GM20000 (cell line): ENCODE results near the gene FBXO28.
"Not testable (repeated sequence)": the region's sequence is repeated elsewhere in the genome, so short reads cannot be mapped to it uniquely, and the experiment has no call there.

Experiments
- DNase-seq: peaks from one replicate; pipeline ENCODE4 v3.0.0; 2012; ENCODE audit warnings: low spot score
- TF ChIP-seq, protein P1 (sequence below): IDR thresholded peaks from 2 replicates; pipeline ENCODE4 v1.5.1; 2012; ENCODE audit warnings: mild to moderate bottlenecking, control low read depth; ENCODE audit errors: extremely low read depth, missing control alignments

Gene FBXO28

DNA sequence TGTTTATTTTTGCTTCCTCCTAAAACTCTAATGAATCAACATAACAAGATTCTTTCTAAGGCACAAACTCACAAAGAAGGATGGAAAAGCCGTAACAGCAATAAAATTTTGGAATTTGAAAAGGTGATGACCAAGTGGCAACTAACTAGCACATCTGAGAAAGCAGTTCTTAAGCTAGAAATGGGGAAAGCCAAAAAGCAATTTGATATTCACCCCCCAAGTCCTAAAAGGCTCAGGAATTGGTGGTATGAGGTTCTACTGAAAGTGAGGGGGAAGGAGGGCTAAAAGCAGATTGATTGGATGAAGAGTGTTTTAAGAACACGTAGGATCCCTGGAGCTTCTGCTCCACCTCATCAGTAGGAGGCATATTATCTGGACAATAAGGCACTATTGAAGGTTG is 43.4 kb upstream of the FBXO28 start:
- DNase-seq, result no peak
- TF ChIP-seq, protein P1, sequence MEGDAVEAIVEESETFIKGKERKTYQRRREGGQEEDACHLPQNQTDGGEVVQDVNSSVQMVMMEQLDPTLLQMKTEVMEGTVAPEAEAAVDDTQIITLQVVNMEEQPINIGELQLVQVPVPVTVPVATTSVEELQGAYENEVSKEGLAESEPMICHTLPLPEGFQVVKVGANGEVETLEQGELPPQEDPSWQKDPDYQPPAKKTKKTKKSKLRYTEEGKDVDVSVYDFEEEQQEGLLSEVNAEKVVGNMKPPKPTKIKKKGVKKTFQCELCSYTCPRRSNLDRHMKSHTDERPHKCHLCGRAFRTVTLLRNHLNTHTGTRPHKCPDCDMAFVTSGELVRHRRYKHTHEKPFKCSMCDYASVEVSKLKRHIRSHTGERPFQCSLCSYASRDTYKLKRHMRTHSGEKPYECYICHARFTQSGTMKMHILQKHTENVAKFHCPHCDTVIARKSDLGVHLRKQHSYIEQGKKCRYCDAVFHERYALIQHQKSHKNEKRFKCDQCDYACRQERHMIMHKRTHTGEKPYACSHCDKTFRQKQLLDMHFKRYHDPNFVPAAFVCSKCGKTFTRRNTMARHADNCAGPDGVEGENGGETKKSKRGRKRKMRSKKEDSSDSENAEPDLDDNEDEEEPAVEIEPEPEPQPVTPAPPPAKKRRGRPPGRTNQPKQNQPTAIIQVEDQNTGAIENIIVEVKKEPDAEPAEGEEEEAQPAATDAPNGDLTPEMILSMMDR, result no peak

DNA sequence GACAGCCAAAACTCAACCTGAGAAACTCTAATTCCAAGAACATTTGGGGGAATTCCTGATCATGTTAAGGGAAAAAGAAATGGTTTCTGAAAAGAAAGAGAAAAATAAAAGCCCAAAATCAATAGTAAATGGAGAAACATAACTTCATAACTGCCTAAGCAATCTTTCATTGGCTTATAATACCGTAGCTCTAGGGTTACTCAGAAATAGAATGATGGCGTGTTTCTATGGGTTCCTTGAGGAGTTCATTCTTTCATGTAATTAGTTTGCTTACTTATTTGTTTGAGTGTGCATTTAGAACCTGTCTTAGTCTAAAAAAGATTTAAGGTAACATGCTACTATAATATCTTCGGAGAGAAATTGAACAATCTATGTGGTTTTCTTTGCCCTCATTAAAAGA is 37.5 kb upstream of the FBXO28 start:
- TF ChIP-seq, protein P1, result no peak
- DNase-seq, result no peak

DNA sequence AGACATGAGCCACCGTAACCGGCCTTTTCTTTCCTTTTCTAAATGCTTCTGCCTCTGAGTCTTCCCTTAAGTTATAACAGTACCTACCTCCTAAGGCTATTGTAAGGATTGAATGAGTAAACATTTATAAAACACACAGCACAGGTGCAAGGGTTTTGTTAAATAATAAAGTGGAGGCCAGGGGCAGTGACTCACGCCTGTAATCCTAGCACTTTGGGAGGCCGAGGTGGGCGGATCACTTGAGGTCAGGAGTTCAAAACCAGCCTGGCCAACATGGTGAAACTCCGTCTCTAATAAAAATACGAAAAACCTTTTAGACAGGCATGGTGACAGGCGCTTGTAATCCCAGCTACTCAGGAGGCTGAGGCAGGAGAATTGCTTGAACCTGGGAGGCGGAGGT is 34.3 kb upstream of the FBXO28 start:
- not testable (repeated sequence) for DNase-seq

DNA sequence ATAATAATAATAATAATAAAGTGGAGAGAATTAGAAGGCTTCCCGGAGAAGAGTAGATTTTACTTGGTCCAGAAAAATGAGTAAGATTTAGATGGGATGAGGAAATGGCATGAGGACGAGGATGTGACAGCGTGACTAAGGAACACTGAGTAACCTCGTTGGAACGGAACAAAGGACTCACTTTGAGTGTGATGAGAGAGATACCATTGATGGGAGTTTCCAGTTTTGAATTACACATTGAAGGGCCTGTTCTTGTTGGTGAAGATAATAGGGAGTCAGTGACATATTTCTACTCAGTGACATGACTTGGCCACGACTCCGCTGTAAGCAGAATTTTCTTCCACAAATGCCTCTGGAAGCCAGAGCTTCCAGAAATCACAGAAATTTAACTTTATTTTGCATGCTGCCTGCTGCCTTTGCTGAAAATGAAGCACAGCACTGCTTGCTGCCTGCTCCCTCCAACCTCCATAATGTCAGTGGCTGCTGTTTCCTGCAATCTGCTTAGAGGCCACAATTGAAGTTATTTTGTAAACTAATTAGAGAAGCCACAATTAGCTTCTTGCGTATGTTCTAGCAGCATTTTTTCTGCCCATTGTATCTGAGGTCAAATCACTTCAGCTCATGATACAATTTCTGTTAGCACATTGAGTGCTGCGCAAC is 33.7 kb upstream of the FBXO28 start:
- DNase-seq, result no peak
- TF ChIP-seq, protein P1, result no peak

DNA sequence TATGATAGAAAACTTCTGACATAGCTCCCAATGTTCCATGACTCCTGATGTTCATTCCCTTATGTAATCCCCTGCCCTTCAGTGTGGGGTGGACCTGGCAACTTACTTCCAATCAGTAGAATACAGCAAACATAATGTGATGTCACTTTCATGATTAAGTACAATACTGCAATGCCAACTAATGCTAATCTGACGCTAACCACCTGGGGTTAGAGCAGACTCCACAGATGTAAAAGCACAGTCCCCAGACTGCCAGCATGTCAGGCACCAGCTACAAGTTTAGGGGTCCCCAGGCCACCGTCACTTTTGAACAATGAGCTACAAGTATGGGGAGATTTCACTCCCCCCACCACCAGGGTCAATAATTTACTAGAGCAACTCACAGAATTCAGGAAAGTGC is 32.3 kb upstream of the FBXO28 start:
- no peak for DNase-seq
- TF ChIP-seq, protein P1, result no peak

DNA sequence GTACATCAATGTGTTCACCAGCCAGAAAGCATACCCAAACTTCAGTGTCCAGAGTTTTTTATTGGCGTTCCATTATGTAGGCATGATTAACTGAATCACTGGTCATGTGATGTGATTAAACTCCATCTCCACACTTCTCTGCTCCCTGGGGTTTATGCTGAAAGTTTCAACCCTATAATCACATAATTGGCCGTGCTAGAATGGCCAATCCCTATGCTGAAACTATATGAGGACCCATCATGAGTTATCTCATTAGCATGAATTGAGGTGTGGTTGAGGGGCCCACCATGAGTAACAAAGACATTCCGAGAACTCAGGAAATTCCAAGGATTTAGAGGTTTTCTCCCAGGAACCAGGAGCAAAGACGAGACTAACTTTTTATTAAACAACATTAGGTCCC is 31.8 kb upstream of the FBXO28 start:
- TF ChIP-seq, protein P1, result no peak
- DNase-seq, result no peak

DNA sequence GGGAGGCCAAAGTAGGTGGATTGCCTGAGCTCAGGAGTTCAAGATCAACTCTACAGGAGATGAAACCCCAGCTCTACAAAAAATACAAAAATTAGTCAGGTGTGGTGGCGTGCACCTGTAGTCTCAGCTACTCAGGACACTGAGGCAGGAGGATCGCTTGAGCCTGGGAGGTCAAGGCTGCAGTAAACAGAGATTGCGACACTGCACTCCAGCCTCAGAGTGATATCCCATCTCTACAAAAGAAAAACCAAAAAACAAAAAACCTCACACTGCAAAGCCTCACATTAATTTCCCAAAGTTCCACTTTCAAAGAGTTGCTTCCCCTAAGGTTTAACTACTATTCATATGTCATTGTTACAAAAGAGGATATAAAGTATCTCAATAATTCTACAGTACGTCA is 29.0 kb upstream of the FBXO28 start:
- TF ChIP-seq, protein P1, result no peak

DNA sequence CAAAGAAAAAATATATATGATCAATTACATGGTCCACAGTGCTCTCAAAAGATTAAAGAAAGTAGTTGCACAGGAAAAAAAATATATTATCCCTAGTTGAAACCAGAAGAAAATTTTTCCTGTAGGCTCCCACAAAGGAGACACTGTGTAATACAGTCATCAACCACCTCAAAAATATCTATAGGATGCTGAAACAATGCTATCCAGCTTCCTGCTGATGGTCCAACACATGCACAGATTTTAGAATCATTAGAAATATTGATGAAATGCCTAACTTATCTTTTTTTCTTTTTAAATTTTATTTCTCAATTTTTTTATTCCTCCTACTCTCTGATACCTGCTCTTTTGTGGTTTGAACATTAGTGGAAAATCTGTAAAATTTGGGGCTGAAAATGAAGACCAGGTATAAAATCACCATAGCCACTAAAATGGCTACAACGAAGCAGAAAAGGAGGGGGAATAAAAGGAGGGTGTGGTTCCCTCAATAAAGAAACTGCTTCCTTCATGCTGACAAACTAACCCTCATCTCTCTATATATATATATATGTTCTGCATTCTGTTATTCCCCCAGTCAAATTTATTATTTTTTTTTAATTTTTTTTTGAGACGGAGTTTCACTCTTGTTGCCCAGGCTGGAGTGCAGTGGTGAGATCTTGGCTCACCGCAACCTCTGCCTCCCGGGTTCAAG is 28.3 kb upstream of the FBXO28 start:
- TF ChIP-seq, protein P1, result no peak

More for the DNA sequence above, 29.0 kb upstream of the FBXO28 start:
- no peak for DNase-seq

More for the DNA sequence above, 28.3 kb upstream of the FBXO28 start:
- DNase-seq, result no peak
